GM12878 (cell line): Measurements from ENCODE around the gene LRRC26. TPM values are rescaled to one million over a fixed set of nuclear protein-coding genes. Genes with fewer than 3 reads are reported as not detected.

Source experiments
- ATAC-seq: fragments of 200-7000 bp; cut with Tn5 transposase; 3 replicates; pipeline ENCODE4 v1.9.1; 2020; ENCODE audit warnings: mild to moderate bottlenecking, moderate library complexity
- BruUV-seq: library from RNA; stranded (reverse); fragments of 400-500 nt; replicated peaks from 2 replicates; lab custom pipeline; 2021; lab: Mats Ljungman, UMichigan
- CTCF ChIA-PET: fragments of 300-600 bp; sonication (Branson Sonifier 250); formaldehyde crosslinking; extraction: SDS; loops from one replicate; lab custom pipeline; 2021; ENCODE audit warnings: inconsistent platforms; lab: Yijun Ruan, JAX
- POLR2A ChIA-PET: fragments of 350-600 bp; formaldehyde crosslinking; extraction: SDS; loops from one replicate; lab custom pipeline; 2021; ENCODE audit warnings: inconsistent platforms; lab: Charles Lee
- RAD21 ChIA-PET: fragments of 300-600 bp; sonication (Branson Sonifier 250); formaldehyde crosslinking; loops from one replicate; lab custom pipeline; 2023; ENCODE audit warnings: antibody characterized with exemption; ENCODE audit not compliant: unreplicated experiment; lab: Charles Lee
- SMC1A ChIA-PET: fragments of 300-600 bp; sonication (Branson Sonifier 250); formaldehyde crosslinking; loops from one replicate; lab custom pipeline; 2023; ENCODE audit not compliant: unreplicated experiment, uncharacterized antibody; lab: Charles Lee
- DNase-seq: peaks from one replicate; pipeline ENCODE4 v3.0.0-alpha.2; 2011; ENCODE audit warnings: low read depth, low spot score
- FAIRE-seq: peaks from 3 replicates; lab custom pipeline; 2011; peaks lifted over from hg19 to GRCh38; lab: Jason Lieb, UNC
- H2AFZ ChIP-seq: 2 replicates; pipeline ENCODE4 v1.6.0; 2011; ENCODE audit warnings: low read depth, low read length, control low read depth; ENCODE audit not compliant: control insufficient read depth
- H3K27ac ChIP-seq: 2 replicates; pipeline ENCODE4 v1.5.1; 2011; ENCODE audit warnings: control low read depth; ENCODE audit not compliant: control insufficient read depth, insufficient read depth
- H3K27me3 ChIP-seq, 2 experiments: replicated peaks in 1 of 2; 2 replicates each; pipeline versions ENCODE4 v1.6.0 to v1.6.1; 2011; ENCODE audit warnings: low read length in 1 of 2; ENCODE audit not compliant: control insufficient read depth in 2 of 2, insufficient read depth in 2 of 2
- H3K36me3 ChIP-seq, 2 experiments: 2 replicates each; pipeline ENCODE4 v1.5.1; 2011; ENCODE audit warnings: low read length in 1 of 2; ENCODE audit not compliant: control insufficient read depth in 2 of 2, insufficient read depth in 2 of 2
- H3K4me1 ChIP-seq: 2 replicates; pipeline ENCODE4 v1.6.1; 2011; ENCODE audit warnings: mild to moderate bottlenecking, low read length, moderate library complexity, mixed read lengths; ENCODE audit not compliant: control insufficient read depth, insufficient read depth
- H3K4me2 ChIP-seq: 2 replicates; pipeline ENCODE4 v1.6.0; 2011; ENCODE audit warnings: control low read depth; ENCODE audit not compliant: control insufficient read depth, insufficient read depth
- H3K4me3 ChIP-seq: fragments of 200-600 bp; sonication (generic); 2 replicates; pipeline ENCODE4 v1.5.1; 2016
- H3K79me2 ChIP-seq: 2 replicates; pipeline ENCODE4 v1.6.0; 2011; ENCODE audit warnings: low read length; ENCODE audit not compliant: control insufficient read depth, insufficient read depth
- H3K9ac ChIP-seq: 2 replicates; pipeline ENCODE4 v1.8.0; 2011; ENCODE audit warnings: low read length, control low read depth, mixed read lengths; ENCODE audit not compliant: control insufficient read depth, insufficient read depth
- H3K9me3 ChIP-seq: replicated peaks from 3 replicates; pipeline ENCODE4 v1.5.1; 2011; ENCODE audit warnings: mild to moderate bottlenecking, low read length; ENCODE audit not compliant: control insufficient read depth, insufficient read depth
- H4K20me1 ChIP-seq: 2 replicates; pipeline ENCODE4 v1.6.0; 2011; ENCODE audit not compliant: control insufficient read depth, insufficient read depth
- ATF7 ChIP-seq: fragments of 450-650 bp; IDR thresholded peaks from 2 replicates; pipeline ENCODE4 v1.6.1; 2016; ENCODE audit warnings: low read depth, mild to moderate bottlenecking
- BCL3 ChIP-seq: IDR thresholded peaks from 2 replicates; pipeline ENCODE4 v1.6.1; 2011; ENCODE audit warnings: borderline replicate concordance, low read depth, mild to moderate bottlenecking, moderate library complexity, low read length; ENCODE audit not compliant: insufficient read depth, poor library complexity, severe bottlenecking
- CREB1 ChIP-seq: IDR thresholded peaks from 2 replicates; pipeline ENCODE4 v1.6.1; 2012; ENCODE audit warnings: low read depth, mild to moderate bottlenecking, inconsistent platforms
- KLF5 ChIP-seq: fragments of 450-650 bp; IDR thresholded peaks from 2 replicates; pipeline ENCODE4 v1.6.1; 2014; ENCODE audit warnings: mild to moderate bottlenecking; ENCODE audit not compliant: partially characterized antibody
- POLR2AphosphoS2 ChIP-seq: IDR thresholded peaks from 2 replicates; pipeline ENCODE4 v1.6.1; 2011; ENCODE audit warnings: low read depth, mild to moderate bottlenecking, low read length, improper control_type of control experiment, moderate library complexity
- POLR2AphosphoS5 ChIP-seq: IDR thresholded peaks from 2 replicates; pipeline ENCODE4 v1.6.1; 2011; ENCODE audit warnings: mild to moderate bottlenecking, low read length, inconsistent platforms
- RAD51 ChIP-seq: fragments of 450-650 bp; IDR thresholded peaks from 2 replicates; pipeline ENCODE4 v1.6.1; 2016; ENCODE audit warnings: moderate library complexity, mild to moderate bottlenecking, inconsistent platforms
- TCF3 ChIP-seq: IDR thresholded peaks from 2 replicates; pipeline ENCODE4 v1.6.1; 2012; ENCODE audit warnings: low read depth, mild to moderate bottlenecking, low read length, borderline replicate concordance; ENCODE audit not compliant: insufficient read depth
- ZBTB4 ChIP-seq: fragments of 450-650 bp; formaldehyde crosslinking; IDR thresholded peaks from 2 replicates; pipeline ENCODE4 v1.4.0; 2022; ENCODE audit warnings: mild to moderate bottlenecking, moderate library complexity
- WGBS: methylation state at CpG from one replicate; pipeline ENCODE4 v1.1.6; 2016; ENCODE audit warnings: low lambda C conversion rate; ENCODE audit not compliant: insufficient replicate concordance, insufficient coverage; ENCODE audit errors: missing lambda C conversion rate; 5-methylcytosine and 5-hydroxymethylcytosine counted together
- in situ Hi-C: fragments of 300-500 bp; cut with MboI; formaldehyde crosslinking; loops from 9 replicates; pipeline ENCODE4 v1.14.3; 2018; ENCODE audit warnings: mixed read lengths
- intact Hi-C: fragments of 100-400 bp; cut with micrococcal nuclease; formaldehyde crosslinking; loops from one replicate; pipeline ENCODE4 v1.14.2; 2022; ENCODE audit not compliant: unreplicated experiment
- polyA plus RNA-seq, 11 experiments: library from polyadenylated mRNA; depleted of rRNA in 4 of 11; unstranded in 6 of 11; stranded (reverse) in 5 of 11; fragments of >200 nt; fragmentation: Nextera tagmentation in 4 of 11; fragmentation: Illumina TruSeq in 1 of 11; extraction: Ambion mirVana in 4 of 11; extraction: Trizol in 1 of 11; gene quantifications; 1 replicate in 1 of 11; 2 replicates in 10 of 11; pipeline versions ENCODE4 v1.2.1 to v1.2.3, GENCODE V29; 2011 to 2016; ENCODE audit warnings: inconsistent platforms in 2 of 11, missing spikeins in 2 of 11, low read depth in 1 of 11
- total RNA-seq, 4 experiments: library from RNA; depleted of rRNA in 3 of 4; stranded (reverse); fragments of >200 nt in 3 of 4; fragmentation: Illumina TruSeq in 1 of 4; extraction: Trizol in 1 of 4; gene quantifications; 2 replicates each; pipeline versions ENCODE4 v1.2.1 to v1.2.3, GENCODE V29; 2013 to 2021

LRRC26 gene
- total and polyA plus RNA-seq, 10 of the 15 experiments (the other 5 are each of a cell fraction or from before 2014, with no cell fraction given): 0.29 to 0.91 (median 0.64) TPM; not detected in 5

- in situ Hi-C loops: no loop called here
- FAIRE-seq: no peak
- Histone ChIP-seq H2AFZ (no peak overlapping the region), H3K27ac (no peak overlapping the region), H3K4me1 (peaks cover 9% of the 10 kb centered on the region; the same call in 1 of the 2 replicates), H3K27me3 (no peaks in the 10 kb centered on the region), H3K9ac (no peak overlapping the region), H4K20me1 (no peaks in the 10 kb centered on the region), H3K36me3 (no peaks in the 10 kb centered on the region), H3K79me2 (no peaks in the 10 kb centered on the region), H3K9me3 (no peaks in the 10 kb centered on the region), H3K4me2 (no peak overlapping the region), H3K4me3 (no peak overlapping the region)
- DNase-seq: no peak
- POLR2A ChIA-PET: interaction anchor here (1.0 kb wide), 1 partner anchor 17 kb away, joined by 3 read pairs; no protein-coding TSS in a partner anchor
- CTCF ChIA-PET: no interaction called here
- RAD21 ChIA-PET: interaction anchor here (0.6 kb wide), 1 partner anchor 13 kb away, joined by 3 read pairs; no protein-coding TSS in a partner anchor
- TF ChIP-seq CREB1: no peak
- TF ChIP-seq BCL3: peak; percentile 77
- no peak for TF ChIP-seq RAD51
- TF ChIP-seq ZBTB4 (CRISPR knock-in tag): no peak
- no peak for TF ChIP-seq POLR2AphosphoS5
- 0 out of 2 replicates have a peak, but pooled peaks have one; percentile 11 for TF ChIP-seq TCF3
- TF ChIP-seq KLF5: no peak
- TF ChIP-seq ATF7: no peak
- TF ChIP-seq POLR2AphosphoS2: no peak
- SMC1A ChIA-PET: no interaction called here
- BruUV-seq: no TSS peak
- ATAC-seq: no peak
- intact Hi-C loops: no loop called here
- 74% methylated on average over 26 of the region's 26 CpGs for WGBS
Observed at GRCh38 chr9:137147091-137147792, 22.6 kb downstream of the LRRC26 start.
